Activated CD8-positive, alpha-beta T cell treated with anti-CD3 and anti-CD28 coated beads for 36 hours (primary cell): ENCODE measurements around the gene LMAN2L. TPM values are rescaled to one million over a fixed set of nuclear protein-coding genes. Genes with fewer than 3 reads are reported as not detected.

Experiments used
- ATAC-seq: fragments of 200-7000 bp; cut with Tn5 transposase; one replicate; pipeline ENCODE4 v1.10.0; 2021; ENCODE audit warnings: mild to moderate bottlenecking, moderate library complexity
- CTCF ChIA-PET: fragments of 350-600 bp; sonication (Branson Sonifier 250); formaldehyde crosslinking; loops from one replicate; lab custom pipeline; 2021; ENCODE audit warnings: antibody characterized with exemption; lab: Charles Lee
- POLR2A ChIA-PET: fragments of 350-600 bp; sonication (Branson Sonifier 250); formaldehyde crosslinking; loops from one replicate; lab custom pipeline; 2021; ENCODE audit warnings: antibody characterized with exemption; lab: Charles Lee
- DNase-seq: peaks from one replicate; pipeline ENCODE4 v3.0.0-alpha.2; 2020
- H3K27ac Mint-ChIP-seq: one replicate; pipeline ENCODE4 v1.8.0; 2021; ENCODE audit warnings: mild to moderate bottlenecking, mixed read lengths
- H3K27me3 Mint-ChIP-seq: one replicate; pipeline ENCODE4 v1.8.0; 2021; ENCODE audit warnings: mixed read lengths
- H3K36me3 Mint-ChIP-seq: one replicate; pipeline ENCODE4 v1.8.0; 2021; ENCODE audit warnings: low read depth, mixed read lengths
- H3K4me1 Mint-ChIP-seq: one replicate; pipeline ENCODE4 v1.8.0; 2021; ENCODE audit warnings: low read depth, mixed read lengths
- H3K4me3 Mint-ChIP-seq: one replicate; pipeline ENCODE4 v1.8.0; 2021; ENCODE audit warnings: mild to moderate bottlenecking, moderate library complexity, mixed read lengths
- H3K9me3 Mint-ChIP-seq: one replicate; pipeline ENCODE4 v1.8.0; 2021; ENCODE audit warnings: mixed read lengths
- CTCF ChIP-seq: fragments of 200-600 bp; IDR thresholded peaks from one replicate; pipeline ENCODE4 v1.8.0; 2022; ENCODE audit warnings: antibody characterized with exemption, mild to moderate bottlenecking
- intact Hi-C: fragments of 100-400 bp; cut with micrococcal nuclease; formaldehyde crosslinking; loops from one replicate; pipeline ENCODE4 v1.10.0; 2022
- total RNA-seq, 2 experiments: library from RNA; stranded (reverse); gene quantifications; one replicate each; pipeline ENCODE4 v1.2.3, GENCODE V29; 2021

The LMAN2L gene, protein sequence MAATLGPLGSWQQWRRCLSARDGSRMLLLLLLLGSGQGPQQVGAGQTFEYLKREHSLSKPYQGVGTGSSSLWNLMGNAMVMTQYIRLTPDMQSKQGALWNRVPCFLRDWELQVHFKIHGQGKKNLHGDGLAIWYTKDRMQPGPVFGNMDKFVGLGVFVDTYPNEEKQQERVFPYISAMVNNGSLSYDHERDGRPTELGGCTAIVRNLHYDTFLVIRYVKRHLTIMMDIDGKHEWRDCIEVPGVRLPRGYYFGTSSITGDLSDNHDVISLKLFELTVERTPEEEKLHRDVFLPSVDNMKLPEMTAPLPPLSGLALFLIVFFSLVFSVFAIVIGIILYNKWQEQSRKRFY
- 1 to 10 TPM; 4.4 to 6.1 TPM for total RNA-seq

- peak; percentile 100 for DNase-seq
- peak; percentile 100 for ATAC-seq
- H3K4me3 Mint-ChIP-seq, result peak within 1 kb of the TSS; percentile 99
Observed at GRCh38 chr2:96739633-96740428, at the start of gene LMAN2L. LMAN2L (minus strand) TSS chr2:96740064; CDS start chr2:96740040, 24 bp downstream.

DNA sequence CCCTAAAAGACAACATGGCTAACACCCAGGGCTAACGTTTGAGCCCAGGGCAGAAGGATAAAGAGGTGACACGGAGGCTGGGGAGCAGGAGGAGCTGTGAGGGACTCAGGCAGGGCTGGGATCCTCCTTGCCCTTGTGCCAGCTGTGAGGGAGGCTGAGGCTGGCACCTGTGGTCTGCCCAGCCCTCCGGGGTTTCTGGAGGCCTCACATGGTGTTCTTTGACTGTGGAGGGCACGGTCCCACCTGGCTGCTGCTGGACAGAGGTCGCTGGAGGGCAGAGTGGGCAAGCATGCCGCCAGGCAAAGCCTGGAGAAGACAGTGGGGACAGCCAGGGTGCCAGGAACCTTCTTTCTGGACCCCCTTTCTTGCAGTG is 49.4 kb upstream of the LMAN2L start:
- H3K4me3 Mint-ChIP-seq, result no peak overlapping the region
- CTCF ChIA-PET, result no interaction called here
- no peaks in the 10 kb centered on the region for H3K36me3 Mint-ChIP-seq
- peaks cover 4% of the 10 kb centered on the region for H3K4me1 Mint-ChIP-seq
- no peak overlapping the region for H3K27ac Mint-ChIP-seq
- POLR2A ChIA-PET, result no interaction called here
- ATAC-seq (no peak), DNase-seq (no peak)
- TF ChIP-seq CTCF, result no peak
- no peaks in the 10 kb centered on the region for H3K27me3 Mint-ChIP-seq
- no peaks in the 10 kb centered on the region for H3K9me3 Mint-ChIP-seq
- intact Hi-C loops, result no loop called here

More at GRCh38 chr2:96739633-96740428, at the start of gene LMAN2L:
- Mint-ChIP-seq H3K9me3 (no peaks in the 10 kb centered on the region), H3K27ac (peak within 1 kb of the TSS; percentile 87), H3K27me3 (no peaks in the 10 kb centered on the region), H3K36me3 (peaks cover 3% of the 10 kb centered on the region), H3K4me1 (peaks cover 30% of the 10 kb centered on the region)
- intact Hi-C loops, result no loop called here
- no peak for TF ChIP-seq CTCF
- POLR2A ChIA-PET, result interaction anchor here (1.4 kb wide), 1 partner anchor 22 kb away, joined by 4 read pairs; no protein-coding TSS in a partner anchor
- CTCF ChIA-PET, result interaction anchor here (0.9 to 5.0 kb wide), 4 partner anchors 22 to 186 kb away, joined by 3 to 33 read pairs (median 4); partner anchors contain the start of gene CNNM4

- Mint-ChIP-seq H3K36me3 (no peaks in the 10 kb centered on the region), H3K4me1 (peaks cover 4% of the 10 kb centered on the region), H3K9me3 (no peaks in the 10 kb centered on the region), H3K27me3 (no peaks in the 10 kb centered on the region), H3K27ac (no peak overlapping the region), H3K4me3 (no peak overlapping the region)
- CTCF ChIA-PET, result no interaction called here
- DNase-seq (no peak), ATAC-seq (no peak)
- POLR2A ChIA-PET, result no interaction called here
- intact Hi-C loops, result no loop called here
- no peak for TF ChIP-seq CTCF
Observed at GRCh38 chr2:96788442-96789244, 48.8 kb upstream of the LMAN2L start.

DNA sequence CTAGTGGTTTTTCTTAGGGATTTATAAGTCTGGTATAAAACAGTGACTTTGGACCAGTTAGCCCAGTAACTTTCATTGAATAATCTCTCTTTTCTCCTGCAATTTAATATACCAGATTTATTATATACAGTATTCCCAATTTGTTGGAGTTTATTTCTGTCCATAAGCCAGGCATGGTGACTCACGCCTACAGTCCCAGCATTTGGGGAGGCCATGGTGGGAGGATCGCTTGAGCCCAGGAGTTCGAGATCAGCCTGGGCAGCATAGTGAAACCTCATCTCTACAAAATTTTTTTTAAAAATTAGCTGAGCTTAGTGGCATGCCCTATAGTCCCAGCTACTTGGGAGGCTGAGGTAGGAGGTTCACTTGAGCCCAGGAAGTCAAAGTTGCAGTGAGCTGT is 47.5 kb upstream of the LMAN2L start:
- CTCF ChIA-PET, result no interaction called here
- peaks cover 4% of the 10 kb centered on the region for H3K4me1 Mint-ChIP-seq
- POLR2A ChIA-PET, result no interaction called here
- no peaks in the 10 kb centered on the region for H3K27me3 Mint-ChIP-seq
- H3K27ac Mint-ChIP-seq, result no peak overlapping the region
- no peaks in the 10 kb centered on the region for H3K36me3 Mint-ChIP-seq
- no peaks in the 10 kb centered on the region for H3K9me3 Mint-ChIP-seq
- intact Hi-C loops, result no loop called here
- no peak overlapping the region for H3K4me3 Mint-ChIP-seq
- ATAC-seq, result no peak
- DNase-seq, result no peak
- no peak for TF ChIP-seq CTCF
